Gastrocnemius medialis (tissue), 4 donors: ENCODE data around the gene KIAA1217. TPM values are rescaled to one million over a fixed set of nuclear protein-coding genes. Genes with fewer than 3 reads are reported as not detected.

Source experiments
- ATAC-seq, 2 donors: fragments of 150-250 bp; one replicate each; pipeline ENCODE4 v1.9.1; 2016
- DNase-seq, 2 donors: peaks; one replicate each; pipeline ENCODE4 v3.0.0-alpha.2; 2019
- H3K27ac ChIP-seq, 4 donors: fragments of 200-600 bp; sonication (generic); 1 replicate in 1 of 4; 2 replicates in 3 of 4; pipeline ENCODE4 v1.5.1; 2016 to 2018; ENCODE audit warnings: mild to moderate bottlenecking in 2 of 4, moderate library complexity in 1 of 4
- H3K27me3 ChIP-seq, 3 donors: fragments of 200-600 bp; sonication (generic) in 2 of 3; 1 replicate in 1 of 3; 2 replicates in 2 of 3; pipeline versions ENCODE4 v1.5.1 to v1.6.0; 2016 to 2019; ENCODE audit warnings: mild to moderate bottlenecking in 1 of 3, moderate library complexity in 1 of 3
- H3K36me3 ChIP-seq, 2 donors: fragments of 200-600 bp; sonication (generic) in 1 of 2; one replicate each; pipeline ENCODE4 v1.5.1; 2017 to 2018
- H3K4me1 ChIP-seq, 2 donors: fragments of 200-600 bp; sonication (generic) in 1 of 2; one replicate each; pipeline ENCODE4 v1.5.1; 2016 to 2017; ENCODE audit warnings: mild to moderate bottlenecking in 2 of 2
- H3K4me3 ChIP-seq, 4 donors: fragments of 200-600 bp; sonication (generic) in 3 of 4; 1 replicate in 1 of 4; 2 replicates in 3 of 4; pipeline ENCODE4 v1.5.1; 2016 to 2019; ENCODE audit warnings: mild to moderate bottlenecking in 2 of 4
- H3K9me3 ChIP-seq, 3 donors: fragments of 200-600 bp; sonication (generic) in 2 of 3; 1 replicate in 1 of 3; 2 replicates in 2 of 3; pipeline ENCODE4 v1.5.1; 2016 to 2019
- CTCF ChIP-seq, 5 experiments: fragments of 450-650 bp in 3 of 5; fragments of 200-600 bp in 2 of 5; sonication (generic) in 2 of 5; IDR thresholded peaks in 4 of 5; conservative IDR thresholded peaks in 1 of 5; 1 replicate in 4 of 5; 2 replicates in 1 of 5; pipeline ENCODE4 v1.5.1; 2016 to 2019; ENCODE audit warnings: antibody characterized with exemption in 5 of 5, mild to moderate bottlenecking in 3 of 5, moderate library complexity in 3 of 5
- POLR2A ChIP-seq, 2 donors: fragments of 450-650 bp; IDR thresholded peaks; one replicate each; pipeline ENCODE4 v1.6.1; 2017; ENCODE audit warnings: antibody characterized with exemption in 2 of 2, mild to moderate bottlenecking in 2 of 2, moderate library complexity in 2 of 2
- in situ Hi-C, 4 donors: fragments of 200-750 bp; cut with MboI; loops; one replicate each; pipeline versions ENCODE4 v1.15.0 to v1.8.0; 2017; ENCODE audit warnings: low sequenced_read_pairs in 4 of 4
- intact Hi-C: fragments of 100-400 bp; cut with DNase I; formaldehyde crosslinking; loops from one replicate; pipeline ENCODE4 v1.15.1; 2023; ENCODE audit warnings: low total_unique reads
- total RNA-seq, 4 donors: library from RNA; depleted of rRNA; stranded (reverse); fragments of >200 nt; gene quantifications; one replicate each; pipeline versions ENCODE4 v1.1.0 to v1.2.3, GENCODE V29; 2016

Gene KIAA1217
- total RNA-seq, 4 donors from 2014 or later, result 152 to 266 (median 155) TPM

- Histone ChIP-seq H3K27me3 (no peaks in the 10 kb centered on the region), H3K4me3 (no peak overlapping the region), H3K4me1 (no peaks in the 10 kb centered on the region), H3K9me3 (no peaks in the 10 kb centered on the region), H3K36me3 (no peaks in the 10 kb centered on the region), H3K27ac (no peak overlapping the region)
- in situ Hi-C loops, result loop anchor here in 3 of 4 donors (25.0 kb wide), 4 partner anchors 584 to 1409 kb away; no protein-coding TSS in a partner anchor
- DNase-seq (no peak), ATAC-seq (no peak)
- intact Hi-C loops, result no loop called here
- TF ChIP-seq CTCF (IDR thresholded peaks at IDR 0.05 in 4 of 5, conservative IDR thresholded peaks at IDR 0.05 in 1 of 5), result no peak
Measured at GRCh38 chr10:24570658-24571426, 361.9 kb downstream of the KIAA1217 start.

DNA sequence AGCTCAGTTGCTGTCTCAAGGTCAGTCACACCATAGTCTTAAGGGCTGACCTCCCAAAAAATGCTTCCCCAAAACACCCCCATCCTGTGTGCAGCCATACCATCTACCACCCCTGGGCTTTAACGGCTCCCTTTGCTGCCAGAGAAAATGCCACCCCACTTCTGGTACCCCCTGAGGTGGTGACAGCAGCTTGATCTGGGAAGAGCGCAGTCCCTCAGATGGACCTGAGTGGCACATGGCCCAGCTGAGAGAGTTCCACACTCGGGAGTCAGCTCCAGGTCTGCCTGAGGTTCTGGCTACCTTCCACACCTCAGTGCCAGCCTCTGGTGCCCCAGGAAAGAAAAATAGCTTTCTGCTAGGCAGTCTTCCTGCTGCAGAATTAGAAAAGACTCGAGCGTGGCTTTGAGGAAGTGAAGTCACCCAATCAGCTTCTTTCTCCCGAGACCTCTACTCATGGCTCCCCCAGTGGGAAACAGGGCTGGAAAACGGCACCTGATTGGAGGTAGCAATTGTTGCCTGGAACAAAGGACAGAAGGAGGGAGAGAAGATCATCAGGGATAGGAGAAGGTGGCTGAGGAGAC is 363.0 kb downstream of the KIAA1217 start:
- H3K36me3 ChIP-seq, result no peaks in the 10 kb centered on the region
- no peaks in the 10 kb centered on the region for H3K4me1 ChIP-seq
- intact Hi-C loops, result no loop called here
- TF ChIP-seq CTCF (IDR thresholded peaks at IDR 0.05 in 4 of 5, conservative IDR thresholded peaks at IDR 0.05 in 1 of 5), result no peak
- TF ChIP-seq POLR2A (IDR thresholded peaks at IDR 0.05), result no peak
- no peak overlapping the region for H3K27ac ChIP-seq
- H3K9me3 ChIP-seq, result no peaks in the 10 kb centered on the region
- in situ Hi-C loops, result loop anchor here in 3 of 4 donors (25.0 kb wide), 4 partner anchors 585 to 1410 kb away; no protein-coding TSS in a partner anchor
- no peak for ATAC-seq
- H3K4me3 ChIP-seq, result no peak overlapping the region
- DNase-seq, result no peak
- H3K27me3 ChIP-seq, result no peaks in the 10 kb centered on the region

DNA sequence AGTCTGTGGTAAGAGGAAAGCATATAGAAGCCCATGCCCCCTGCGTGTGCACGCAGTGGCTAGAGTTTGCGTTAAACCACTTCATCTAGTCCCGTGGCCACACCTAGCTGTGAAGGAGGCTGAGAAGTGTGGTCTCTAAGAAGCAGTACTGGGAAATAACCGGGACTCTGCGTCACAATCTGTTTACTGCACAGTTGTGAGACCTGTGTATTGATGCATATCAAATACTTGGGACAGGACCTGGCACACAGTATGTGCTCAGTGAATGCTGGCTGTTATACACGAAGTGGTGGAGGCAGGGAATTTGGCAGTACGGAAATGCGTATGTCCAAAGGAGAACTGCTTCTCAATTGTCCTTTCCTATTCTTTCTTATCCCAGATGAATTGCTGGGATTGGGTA is 365.2 kb downstream of the KIAA1217 start:
- no peak for ATAC-seq
- in situ Hi-C loops, result loop anchor here in 3 of 4 donors (25.0 kb wide), 4 partner anchors 587 to 1412 kb away; no protein-coding TSS in a partner anchor

DNA sequence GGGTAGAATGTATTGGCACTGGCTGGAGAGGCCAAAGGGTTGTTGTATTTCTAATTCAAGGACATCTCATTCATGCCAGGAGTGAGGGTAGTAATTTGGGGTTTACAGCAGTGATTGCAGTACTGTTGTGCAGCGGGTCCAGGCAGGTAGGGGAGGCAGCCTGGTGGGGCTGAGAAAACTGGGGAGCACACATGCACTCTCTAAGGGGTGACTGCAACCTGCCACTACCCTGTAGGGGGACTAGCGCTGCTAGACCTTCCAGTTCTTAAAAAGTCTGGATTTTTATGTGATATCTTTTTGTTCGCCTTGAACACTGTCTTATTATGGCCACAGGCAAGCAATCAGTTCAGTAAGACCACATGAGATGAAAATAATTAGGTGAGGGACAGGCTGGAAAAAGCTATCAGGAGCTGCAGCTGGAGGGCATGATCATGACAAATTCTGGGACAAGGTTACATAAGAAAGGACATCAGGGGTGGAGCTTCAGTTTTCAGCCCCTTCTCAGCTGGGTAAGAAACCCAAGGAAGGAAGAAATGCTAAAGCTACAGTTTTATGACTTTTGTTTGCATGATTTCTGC is 365.7 kb downstream of the KIAA1217 start:
- intact Hi-C loops (no loop called here), in situ Hi-C loops (loop anchor here in 3 of 4 donors (25.0 kb wide), 4 partner anchors 587 to 1412 kb away; no protein-coding TSS in a partner anchor)
- no peak for ATAC-seq

More for the DNA sequence above, 365.2 kb downstream of the KIAA1217 start:
- H3K4me3 ChIP-seq, result no peak overlapping the region
- DNase-seq, result no peak
- intact Hi-C loops, result no loop called here
- H3K27ac ChIP-seq, result no peak overlapping the region
- no peaks in the 10 kb centered on the region for H3K9me3 ChIP-seq
- no peaks in the 10 kb centered on the region for H3K36me3 ChIP-seq
- no peaks in the 10 kb centered on the region for H3K27me3 ChIP-seq
- TF ChIP-seq POLR2A (IDR thresholded peaks at IDR 0.05), result no peak
- TF ChIP-seq CTCF (IDR thresholded peaks at IDR 0.05 in 4 of 5, conservative IDR thresholded peaks at IDR 0.05 in 1 of 5), result no peak
- H3K4me1 ChIP-seq, result no peaks in the 10 kb centered on the region

More for the DNA sequence above, 365.7 kb downstream of the KIAA1217 start:
- no peak overlapping the region for H3K4me3 ChIP-seq
- DNase-seq, result no peak
- TF ChIP-seq CTCF (IDR thresholded peaks at IDR 0.05 in 4 of 5, conservative IDR thresholded peaks at IDR 0.05 in 1 of 5) (no peak), POLR2A (IDR thresholded peaks at IDR 0.05) (no peak)
- no peaks in the 10 kb centered on the region for H3K9me3 ChIP-seq
- no peak overlapping the region for H3K27ac ChIP-seq
- no peaks in the 10 kb centered on the region for H3K4me1 ChIP-seq
- no peaks in the 10 kb centered on the region for H3K27me3 ChIP-seq
- H3K36me3 ChIP-seq, result no peaks in the 10 kb centered on the region
